DLD1 (cell line): ENCODE data around the gene UQCR10.

ENCODE experiments used
- in situ Hi-C: cut with HindIII; loops from 2 replicates; pipeline ENCODE4 v1.10.0; 2017; ENCODE audit warnings: low sequenced_read_pairs

UQCR10 gene

GRCh38 chr22:29762263-29762662, 4.9 kb upstream of the UQCR10 start:
- in situ Hi-C loops, result no loop called here

- in situ Hi-C loops, result no loop called here
Observed at GRCh38 chr22:29765905-29766631, 1.1 kb upstream of the UQCR10 start.

GRCh38 chr22:29766632-29767170, 468 bp upstream of the UQCR10 start, which contains the start of gene ZMAT5:
TSS of gene ZMAT5 (minus strand) at chr22:29767007. CDS start at chr22:29748544, 18,463 bp downstream.
- in situ Hi-C loops, result no loop called here

GRCh38 chr22:29768052-29768693, 1.0 kb downstream of the UQCR10 start:
- in situ Hi-C loops, result no loop called here

DNA sequence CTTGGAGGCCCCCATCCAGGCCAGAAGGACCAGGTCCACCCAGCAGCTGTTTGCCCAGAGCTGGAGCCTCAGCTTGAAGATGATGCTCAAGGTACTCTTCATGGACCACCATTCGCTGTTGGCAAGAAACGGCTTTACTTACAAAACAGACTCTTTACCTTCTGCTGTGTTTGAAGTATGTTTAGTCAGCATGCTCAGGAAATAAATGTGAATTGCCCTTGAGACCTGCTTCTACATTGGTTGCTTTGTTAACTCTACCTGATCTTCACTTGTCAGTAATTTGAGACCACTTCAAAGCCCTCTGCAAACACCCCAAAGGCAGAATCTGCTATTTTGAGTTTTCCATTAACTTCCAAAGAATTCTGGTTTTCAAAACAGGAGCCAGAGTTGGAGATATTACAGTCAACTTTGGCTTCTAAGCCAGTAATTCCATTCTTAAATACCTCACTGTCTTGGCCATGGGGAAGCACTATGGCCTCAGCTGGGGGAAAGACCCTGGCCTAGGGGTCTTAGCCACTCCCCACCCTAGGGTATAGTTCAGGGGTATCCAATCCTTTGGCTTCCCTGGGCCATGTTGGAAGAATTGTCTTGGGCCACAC, 2.7 kb downstream of the UQCR10 start:
- in situ Hi-C loops, result no loop called here

DNA sequence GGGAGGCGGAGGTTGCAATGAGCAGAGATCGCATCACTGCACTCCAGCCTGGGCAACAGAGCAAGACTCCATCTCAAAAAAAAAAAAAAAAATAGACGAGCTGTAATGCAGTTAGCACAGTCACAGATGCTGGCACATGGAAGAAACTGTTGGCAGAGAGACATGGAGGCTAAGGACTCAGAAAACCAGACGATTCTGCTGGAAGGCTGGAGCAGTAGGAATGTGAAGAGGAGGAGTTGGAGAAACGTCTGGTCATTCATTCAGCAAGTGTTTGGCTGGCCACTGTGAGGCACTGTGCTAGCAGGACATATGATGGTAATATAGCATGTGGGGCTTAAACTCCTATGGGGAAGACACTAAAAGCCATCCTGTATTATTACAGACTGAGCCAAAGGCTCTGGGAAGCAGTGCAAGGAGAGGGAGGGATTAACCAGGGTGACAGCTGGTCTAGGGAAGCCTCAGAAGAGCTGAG, 5.0 kb downstream of the UQCR10 start:
- in situ Hi-C loops, result no loop called here

DNA sequence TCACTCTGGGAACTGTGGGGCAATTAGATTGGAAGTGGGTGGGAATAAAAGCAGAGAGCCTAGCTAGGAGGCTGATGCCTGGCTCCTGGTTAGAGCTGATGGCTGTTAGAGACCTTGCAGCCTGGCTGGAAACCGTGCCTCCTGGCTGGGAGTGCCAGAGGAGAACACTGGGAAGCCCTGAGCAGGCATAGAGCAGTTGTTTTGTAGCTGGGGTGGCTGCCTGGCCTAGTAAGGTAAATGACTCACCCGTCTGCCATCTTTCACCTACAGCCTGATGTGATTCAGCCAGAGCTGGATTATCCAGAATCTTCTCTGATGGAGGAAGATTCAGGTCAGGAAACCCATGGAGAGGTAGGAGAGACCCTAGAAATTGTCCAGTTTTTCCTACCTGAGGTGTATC, 6.1 kb downstream of the UQCR10 start:
- in situ Hi-C loops, result no loop called here

GRCh38 chr22:29780220-29780619, 13.1 kb downstream of the UQCR10 start:
- in situ Hi-C loops, result loop anchor here (25.0 kb wide), 1 partner anchor 93 kb away; no protein-coding TSS in a partner anchor

DNA sequence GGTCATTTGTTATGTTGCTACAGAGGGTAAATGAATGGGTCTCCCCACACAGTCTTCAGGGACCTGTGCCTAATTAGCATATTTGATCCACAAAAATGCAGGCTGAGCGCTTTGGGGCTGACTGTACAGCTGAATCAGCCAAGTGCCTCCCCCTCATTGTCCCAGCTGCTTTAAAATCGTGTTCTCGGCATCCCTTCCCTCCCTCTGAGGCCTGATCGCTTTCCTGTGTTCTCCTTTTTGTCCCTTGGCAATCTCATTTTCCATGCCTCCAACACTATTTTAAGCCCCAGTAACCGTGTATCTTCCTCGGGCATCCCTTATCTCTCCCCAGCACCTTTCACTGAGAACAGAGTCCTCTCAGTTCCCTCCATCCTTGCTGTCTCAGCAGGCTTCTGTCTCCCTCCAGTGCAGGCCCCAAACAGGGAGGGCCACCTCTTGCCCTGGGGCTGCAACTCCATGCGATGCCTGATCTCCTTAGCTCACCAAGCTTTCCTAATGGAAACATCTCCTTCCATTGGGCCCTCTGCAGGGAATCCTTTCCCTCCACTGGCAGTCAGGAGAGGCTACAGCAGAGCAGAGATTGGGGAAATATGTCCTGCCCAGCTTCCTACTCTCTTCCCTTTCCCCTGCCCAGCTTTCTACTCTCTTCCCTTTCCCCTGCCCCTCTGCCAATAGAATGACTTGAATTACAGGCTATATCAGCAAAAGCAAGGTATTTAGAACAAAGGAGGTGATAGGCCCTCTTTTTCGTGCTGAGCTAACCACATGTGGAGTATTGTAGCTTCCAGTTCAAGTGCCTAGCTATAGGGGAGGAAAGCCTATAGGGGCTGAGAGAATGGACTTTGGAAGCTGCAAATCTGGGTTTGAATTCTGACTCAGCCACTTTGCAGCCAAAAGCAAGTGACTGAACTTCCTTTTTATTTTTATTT, 13.8 kb downstream of the UQCR10 start:
- in situ Hi-C loops, result loop anchor here (25.0 kb wide), 1 partner anchor 94 kb away; no protein-coding TSS in a partner anchor

DNA sequence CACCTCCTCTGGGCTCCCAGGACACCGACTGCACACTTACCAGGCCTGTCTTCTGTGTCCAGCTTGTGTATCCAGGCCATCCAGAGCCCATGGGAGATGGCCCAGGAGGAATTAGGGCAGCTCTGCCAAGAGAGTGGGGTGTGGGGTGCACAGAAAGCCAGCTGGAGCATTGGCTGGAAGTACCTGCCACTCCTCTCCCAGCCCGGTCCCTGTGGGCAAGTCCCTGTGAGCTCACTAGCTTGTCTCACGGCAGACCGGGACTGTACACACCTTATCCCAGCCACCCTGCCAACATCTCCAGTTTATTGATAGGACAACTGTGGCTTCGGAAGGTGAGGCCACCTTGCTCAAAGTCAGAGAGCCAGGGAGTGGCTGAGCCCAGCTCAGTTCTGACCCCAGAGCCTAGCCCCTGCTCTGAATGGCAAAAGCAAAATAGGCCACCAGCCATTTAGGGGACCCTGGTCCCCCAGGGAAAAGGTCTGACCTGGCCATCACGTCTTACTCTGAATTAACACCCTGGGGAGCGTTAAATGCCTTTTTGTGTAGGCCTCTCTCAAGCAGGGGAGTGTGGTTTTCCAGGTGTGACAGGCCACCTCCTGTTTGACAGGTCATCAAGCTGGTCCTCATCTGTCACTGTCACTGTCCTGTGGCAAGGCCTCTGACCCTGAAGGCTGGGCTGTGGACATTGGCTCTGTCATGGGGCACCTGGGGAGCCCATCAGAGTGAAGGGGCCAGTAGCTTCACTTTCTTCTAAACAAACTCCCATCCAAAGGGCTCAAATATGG, 15.1 kb downstream of the UQCR10 start:
- in situ Hi-C loops, result loop anchor here (25.0 kb wide), 1 partner anchor 95 kb away; no protein-coding TSS in a partner anchor

DNA sequence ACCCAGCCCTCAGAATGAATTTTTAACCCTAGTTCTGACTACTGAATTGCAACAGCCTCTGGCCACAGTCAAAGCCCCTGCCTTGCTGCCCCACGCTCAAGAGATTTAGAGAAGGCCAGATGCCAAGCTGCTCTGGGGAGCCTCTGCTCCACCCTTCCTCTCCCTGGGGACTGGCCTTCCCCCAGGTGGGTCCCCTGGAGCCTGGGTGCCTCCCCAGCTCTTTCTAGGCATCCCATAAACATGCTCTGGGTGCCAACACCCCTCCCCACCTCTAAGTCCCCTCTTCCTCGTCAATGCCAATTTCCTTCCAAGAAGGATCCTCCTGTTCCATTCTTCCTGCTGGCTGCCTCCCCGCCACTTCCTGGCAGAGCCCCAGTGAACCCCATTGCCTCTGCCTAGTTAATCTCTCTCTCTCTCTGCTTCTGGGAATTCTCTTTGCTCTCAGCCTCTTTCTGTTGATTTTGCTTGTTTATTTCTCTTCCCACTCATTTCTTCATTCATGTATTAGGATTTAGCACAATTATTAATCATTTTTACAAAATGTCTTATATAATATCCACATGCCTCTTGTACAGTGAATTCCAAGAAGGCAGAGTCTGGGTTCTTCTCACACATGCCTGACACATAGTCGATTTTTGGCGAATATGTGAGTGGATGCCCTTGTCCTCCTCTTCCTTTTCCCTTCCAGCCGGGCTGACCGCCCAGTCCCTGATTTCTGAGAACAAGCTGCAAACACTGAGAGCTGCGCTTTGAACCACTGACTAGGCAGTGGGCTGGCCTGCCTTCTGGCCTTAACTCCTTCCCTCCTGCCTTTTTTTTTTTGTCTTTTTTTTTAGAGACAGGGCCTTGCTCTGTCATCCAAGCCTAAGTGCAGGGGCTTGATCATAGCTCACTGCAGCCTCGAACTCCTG, 17.5 kb downstream of the UQCR10 start:
- in situ Hi-C loops, result loop anchor here (25.0 kb wide), 1 partner anchor 97 kb away; no protein-coding TSS in a partner anchor

GRCh38 chr22:29786031-29786430, 18.9 kb downstream of the UQCR10 start:
- in situ Hi-C loops, result loop anchor here (25.0 kb wide), 1 partner anchor 99 kb away; no protein-coding TSS in a partner anchor

- in situ Hi-C loops, result loop anchor here (25.0 kb wide), 1 partner anchor 100 kb away; no protein-coding TSS in a partner anchor
Observed at GRCh38 chr22:29787371-29787980, 20.3 kb downstream of the UQCR10 start.

DNA sequence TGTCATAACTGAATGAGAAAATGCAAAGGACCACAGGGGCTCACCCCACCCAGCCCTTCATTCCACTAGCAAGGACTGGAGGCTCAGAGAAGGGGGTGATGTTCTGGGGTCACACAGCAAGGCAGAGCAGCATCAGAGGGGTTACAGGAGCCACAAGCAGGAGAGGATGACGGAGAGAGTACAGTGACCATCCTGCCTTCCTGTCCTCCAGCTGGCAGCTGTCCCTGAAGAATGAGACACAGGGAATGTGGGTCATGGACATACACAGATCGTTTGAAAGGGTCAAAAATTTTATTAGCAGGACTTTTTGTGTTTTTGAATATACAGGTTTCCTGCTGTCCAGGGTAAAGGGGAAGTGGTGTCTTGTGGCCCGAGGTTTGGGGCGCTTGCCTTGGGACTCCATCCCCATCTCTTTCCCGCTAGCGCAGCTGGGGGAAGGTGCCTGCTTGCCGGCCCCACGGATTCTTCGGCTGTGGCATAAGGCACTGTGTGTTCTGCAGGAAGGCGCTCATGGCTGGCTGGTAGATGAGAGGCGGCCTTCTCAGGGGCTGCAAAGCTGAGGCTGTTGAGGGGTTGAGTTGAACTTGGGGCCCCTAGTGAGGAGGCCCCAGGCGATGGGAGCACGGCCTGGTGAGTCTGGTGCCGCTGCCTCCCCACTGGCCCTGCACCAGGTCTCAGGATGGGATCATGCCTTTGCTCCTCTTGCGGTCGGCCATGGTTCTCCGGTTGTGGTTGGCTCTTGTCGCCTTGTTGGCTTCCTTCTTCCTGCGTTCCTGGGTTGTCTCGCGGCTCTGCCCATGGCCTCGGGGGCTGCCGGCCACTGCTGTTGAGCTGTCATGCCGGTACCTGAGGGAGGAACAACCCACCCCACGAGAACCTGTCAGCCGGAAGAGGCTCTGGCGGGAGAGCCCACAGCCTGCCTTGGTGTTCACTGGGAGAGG, 21.4 kb downstream of the UQCR10 start:
- in situ Hi-C loops, result loop anchor here (25.0 kb wide), 1 partner anchor 101 kb away; no protein-coding TSS in a partner anchor

DNA sequence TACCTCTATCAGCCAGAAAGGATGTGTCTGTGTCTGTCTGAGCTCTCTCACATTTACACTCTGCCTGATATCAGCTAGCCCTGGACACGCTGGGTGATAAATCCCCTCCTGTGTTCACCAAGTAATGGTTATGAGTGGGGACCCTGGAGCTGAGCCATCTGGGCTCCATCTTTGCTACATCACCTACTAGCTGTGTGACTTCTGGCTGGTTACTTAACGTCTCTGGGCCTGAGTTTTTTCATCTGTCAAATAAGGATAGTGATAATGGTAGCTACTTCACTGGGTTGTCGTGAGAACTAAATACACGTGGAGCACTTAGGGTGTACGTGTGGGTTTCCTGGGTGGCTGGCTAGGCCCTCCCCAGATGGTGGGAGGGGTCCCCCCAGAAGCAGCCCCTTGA, 22.9 kb downstream of the UQCR10 start:
- in situ Hi-C loops, result loop anchor here (25.0 kb wide), 1 partner anchor 103 kb away; no protein-coding TSS in a partner anchor

DNA sequence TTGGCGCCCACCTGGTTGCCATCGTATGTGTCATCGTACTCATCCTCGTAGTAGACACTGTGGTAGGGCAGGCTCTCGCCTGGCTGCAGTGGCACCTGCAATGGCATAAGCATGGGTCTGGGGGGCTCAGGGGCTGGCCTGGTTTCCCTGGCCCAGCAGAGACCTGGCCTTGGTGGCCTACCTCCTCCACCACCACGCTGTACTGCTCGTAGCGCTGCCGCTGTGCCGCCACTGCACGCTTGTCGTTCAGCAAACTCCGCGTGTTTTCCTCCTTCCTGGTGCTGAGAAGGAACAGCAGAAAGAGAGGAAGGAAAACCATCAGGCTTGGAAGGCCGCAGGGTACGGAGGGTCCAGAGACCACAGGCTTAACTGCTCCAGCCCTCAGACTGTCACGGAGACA, 26.2 kb downstream of the UQCR10 start:
- in situ Hi-C loops, result loop anchor here (25.0 kb wide), 1 partner anchor 106 kb away; no protein-coding TSS in a partner anchor
